Suprapubic skin (tissue), 4 donors: ENCODE measurements around the gene PLXDC2. TPM values are rescaled to one million over a fixed set of nuclear protein-coding genes. Genes with fewer than 3 reads are reported as not detected.

Experiments
- DNase-seq, 2 donors: peaks; one replicate each; pipeline ENCODE4 v3.0.0-alpha.2; 2019; ENCODE audit warnings: low spot score in 2 of 2
- H3K27ac ChIP-seq: fragments of 200-600 bp; sonication (generic); one replicate; pipeline ENCODE4 v1.5.1; 2019
- H3K27me3 ChIP-seq: fragments of 200-600 bp; sonication (generic); one replicate; pipeline ENCODE4 v1.5.1; 2019
- H3K36me3 ChIP-seq: fragments of 200-600 bp; sonication (generic); one replicate; pipeline ENCODE4 v1.5.1; 2019
- H3K4me1 ChIP-seq: fragments of 200-600 bp; sonication (generic); one replicate; pipeline ENCODE4 v1.5.1; 2019
- H3K4me3 ChIP-seq: fragments of 200-600 bp; sonication (generic); one replicate; pipeline ENCODE4 v1.5.1; 2019; ENCODE audit warnings: mild to moderate bottlenecking
- H3K9me3 ChIP-seq: fragments of 200-600 bp; sonication (generic); one replicate; pipeline ENCODE4 v1.5.1; 2019
- EP300 ChIP-seq: sonication (generic); formaldehyde crosslinking; IDR thresholded peaks from one replicate; pipeline ENCODE4 v1.6.1; 2017; ENCODE audit warnings: antibody characterized with exemption
- POLR2A ChIP-seq, 2 donors: fragments of 450-650 bp; IDR thresholded peaks; one replicate each; pipeline ENCODE4 v1.6.1; 2017; ENCODE audit warnings: antibody characterized with exemption in 2 of 2, mild to moderate bottlenecking in 2 of 2, moderate library complexity in 2 of 2
- POLR2AphosphoS5 ChIP-seq, 3 donors: sonication (generic); formaldehyde crosslinking; IDR thresholded peaks; one replicate each; pipeline ENCODE4 v1.6.1; 2017; ENCODE audit warnings: antibody characterized with exemption in 3 of 3
- WGBS: methylation state at CpG from one replicate; pipeline ENCODE4 v1.1.5; 2018; 5-methylcytosine and 5-hydroxymethylcytosine counted together
- total RNA-seq, 4 donors: library from RNA; depleted of rRNA; stranded (reverse); fragments of >200 nt; gene quantifications; one replicate each; pipeline ENCODE4 v1.1.0, GENCODE V29; 2016
- TF ChIP-seq, protein P1 (sequence below), 2 donors: fragments of 200-600 bp in 1 of 2; fragments of 450-650 bp in 1 of 2; sonication (generic) in 1 of 2; IDR thresholded peaks; one replicate each; pipeline ENCODE4 v1.5.1; 2016 to 2019; ENCODE audit warnings: antibody characterized with exemption in 2 of 2, mild to moderate bottlenecking in 1 of 2, moderate library complexity in 1 of 2

PLXDC2 gene
- total RNA-seq, 4 donors from 2014 or later = 93.0 to 97.0 (median 95.0) TPM

DNA sequence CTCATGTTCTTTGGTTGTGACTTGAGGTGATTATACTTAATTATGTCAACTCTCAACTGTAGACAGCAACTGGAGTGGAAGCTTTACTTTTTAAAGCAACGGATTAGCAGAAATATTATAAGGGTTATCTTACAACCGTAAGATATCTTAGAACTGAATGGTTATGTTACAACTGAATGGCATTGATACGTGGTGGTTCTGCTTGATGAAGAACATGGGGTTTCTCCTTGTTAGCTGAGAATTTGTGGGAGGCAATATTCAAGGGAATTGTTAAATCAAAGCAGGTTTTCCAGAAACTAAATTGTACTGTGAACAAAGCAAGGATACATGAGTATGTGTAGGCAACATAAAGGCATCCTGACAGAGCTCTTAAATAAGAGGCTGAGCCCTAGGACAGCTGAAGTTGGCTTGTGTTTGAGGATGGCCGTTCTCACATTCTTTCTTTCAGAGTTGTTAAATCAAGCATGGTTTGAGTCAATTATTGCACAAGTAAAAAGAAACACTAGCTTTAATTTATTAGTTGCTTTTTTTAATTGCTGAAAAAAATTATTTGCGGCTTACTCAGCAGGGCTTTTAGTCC is 350.0 kb downstream of the PLXDC2 start:
- DNase-seq = no peak
- Histone ChIP-seq H3K27me3 (no peaks in the 10 kb centered on the region), H3K9me3 (no peaks in the 10 kb centered on the region), H3K27ac (no peak overlapping the region), H3K4me3 (no peak overlapping the region), H3K4me1 (no peaks in the 10 kb centered on the region), H3K36me3 (no peaks in the 10 kb centered on the region)
- 79% methylated on average over 5 of the region's 5 CpGs for WGBS
- TF ChIP-seq, protein P1, sequence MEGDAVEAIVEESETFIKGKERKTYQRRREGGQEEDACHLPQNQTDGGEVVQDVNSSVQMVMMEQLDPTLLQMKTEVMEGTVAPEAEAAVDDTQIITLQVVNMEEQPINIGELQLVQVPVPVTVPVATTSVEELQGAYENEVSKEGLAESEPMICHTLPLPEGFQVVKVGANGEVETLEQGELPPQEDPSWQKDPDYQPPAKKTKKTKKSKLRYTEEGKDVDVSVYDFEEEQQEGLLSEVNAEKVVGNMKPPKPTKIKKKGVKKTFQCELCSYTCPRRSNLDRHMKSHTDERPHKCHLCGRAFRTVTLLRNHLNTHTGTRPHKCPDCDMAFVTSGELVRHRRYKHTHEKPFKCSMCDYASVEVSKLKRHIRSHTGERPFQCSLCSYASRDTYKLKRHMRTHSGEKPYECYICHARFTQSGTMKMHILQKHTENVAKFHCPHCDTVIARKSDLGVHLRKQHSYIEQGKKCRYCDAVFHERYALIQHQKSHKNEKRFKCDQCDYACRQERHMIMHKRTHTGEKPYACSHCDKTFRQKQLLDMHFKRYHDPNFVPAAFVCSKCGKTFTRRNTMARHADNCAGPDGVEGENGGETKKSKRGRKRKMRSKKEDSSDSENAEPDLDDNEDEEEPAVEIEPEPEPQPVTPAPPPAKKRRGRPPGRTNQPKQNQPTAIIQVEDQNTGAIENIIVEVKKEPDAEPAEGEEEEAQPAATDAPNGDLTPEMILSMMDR (IDR thresholded peaks at IDR 0.05) = no peak
- TF ChIP-seq POLR2A (IDR thresholded peaks at IDR 0.05) = no peak
- no peak for TF ChIP-seq EP300
- no peak for TF ChIP-seq POLR2AphosphoS5 (IDR thresholded peaks at IDR 0.05)

DNA sequence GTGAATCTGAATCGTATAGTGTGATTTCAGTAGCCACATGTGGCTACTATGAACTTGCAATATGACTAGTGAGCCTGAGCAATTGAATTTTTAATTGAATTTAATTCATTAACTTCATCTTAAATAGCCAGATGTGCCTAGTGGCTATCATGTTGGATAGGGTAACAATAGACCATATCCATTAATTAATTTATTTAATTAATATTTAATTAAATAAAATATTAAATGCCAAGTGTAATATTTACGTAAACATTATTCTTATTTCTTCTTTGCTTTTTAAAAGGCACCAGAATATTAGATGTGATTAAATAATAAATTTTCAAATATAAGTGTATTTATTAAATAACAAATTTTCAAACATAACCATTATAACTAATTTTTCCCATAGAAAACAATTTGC is 354.4 kb downstream of the PLXDC2 start:
- H3K4me1 ChIP-seq = no peaks in the 10 kb centered on the region
- no peaks in the 10 kb centered on the region for H3K9me3 ChIP-seq
- no peak overlapping the region for H3K27ac ChIP-seq
- TF ChIP-seq EP300 (no peak), POLR2AphosphoS5 (IDR thresholded peaks at IDR 0.05) (no peak), POLR2A (IDR thresholded peaks at IDR 0.05) (no peak)
- TF ChIP-seq, protein P1 (IDR thresholded peaks at IDR 0.05) = no peak
- H3K4me3 ChIP-seq = no peak overlapping the region
- DNase-seq = no peak
- WGBS = 97% methylated on average over 2 of the region's 2 CpGs
- H3K27me3 ChIP-seq = no peaks in the 10 kb centered on the region
- H3K36me3 ChIP-seq = no peaks in the 10 kb centered on the region

DNA sequence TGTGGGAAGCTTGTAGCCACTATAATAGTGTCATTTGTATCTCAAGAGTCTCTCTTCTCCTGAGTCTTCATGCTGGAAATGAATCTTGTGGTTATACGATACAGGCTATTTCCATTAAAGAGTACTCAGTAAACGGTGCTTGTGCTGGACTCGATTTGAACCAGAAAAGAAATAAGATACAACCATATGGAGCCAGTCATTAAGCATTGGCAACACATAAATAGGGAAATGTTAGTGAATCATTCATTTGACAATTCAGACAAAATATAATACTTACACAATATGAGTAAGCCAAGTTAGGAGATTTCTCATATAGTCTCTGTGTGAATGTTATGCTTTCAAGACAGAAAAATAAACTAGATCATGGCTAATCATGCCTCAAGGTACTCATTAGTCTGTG is 356.8 kb downstream of the PLXDC2 start:
- no peaks in the 10 kb centered on the region for H3K4me1 ChIP-seq
- H3K27me3 ChIP-seq = no peaks in the 10 kb centered on the region
- TF ChIP-seq POLR2AphosphoS5 (IDR thresholded peaks at IDR 0.05) (no peak), POLR2A (IDR thresholded peaks at IDR 0.05) (no peak), EP300 (no peak)
- TF ChIP-seq, protein P1 (IDR thresholded peaks at IDR 0.05) = no peak
- no peak for DNase-seq
- no peak overlapping the region for H3K27ac ChIP-seq
- WGBS = 83% methylated on average over 3 of the region's 3 CpGs
- peaks cover 7% of the 10 kb centered on the region for H3K36me3 ChIP-seq
- no peak overlapping the region for H3K4me3 ChIP-seq
- no peaks in the 10 kb centered on the region for H3K9me3 ChIP-seq

DNA sequence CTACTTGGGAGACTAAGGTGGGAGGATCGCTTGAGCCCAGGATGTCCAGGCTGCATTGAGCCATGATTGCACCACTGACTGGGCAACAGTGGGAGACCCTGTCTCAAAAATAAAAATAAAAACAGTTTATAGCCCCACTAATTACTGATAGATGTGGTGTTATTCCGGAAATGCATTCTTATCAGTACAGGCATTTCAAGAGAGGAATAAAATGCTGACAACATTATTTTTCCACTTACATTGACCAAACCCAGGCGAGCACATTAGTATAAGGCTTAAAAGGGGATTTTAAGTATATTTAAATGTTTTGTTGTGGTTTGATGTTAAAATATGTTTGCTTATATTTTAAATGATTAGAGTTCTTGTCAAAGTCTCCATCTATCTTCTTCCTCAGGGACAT is 359.5 kb downstream of the PLXDC2 start:
- H3K9me3 ChIP-seq = no peaks in the 10 kb centered on the region
- H3K36me3 ChIP-seq = peaks cover 12% of the 10 kb centered on the region
- no peak overlapping the region for H3K4me3 ChIP-seq
- H3K27me3 ChIP-seq = no peaks in the 10 kb centered on the region
- 62% methylated on average over 3 of the region's 3 CpGs for WGBS
- no peak overlapping the region for H3K27ac ChIP-seq
- DNase-seq = no peak
- H3K4me1 ChIP-seq = no peaks in the 10 kb centered on the region
- TF ChIP-seq POLR2AphosphoS5 (IDR thresholded peaks at IDR 0.05) (no peak), EP300 (no peak), POLR2A (IDR thresholded peaks at IDR 0.05) (no peak)
- TF ChIP-seq, protein P1 (IDR thresholded peaks at IDR 0.05) = no peak

DNA sequence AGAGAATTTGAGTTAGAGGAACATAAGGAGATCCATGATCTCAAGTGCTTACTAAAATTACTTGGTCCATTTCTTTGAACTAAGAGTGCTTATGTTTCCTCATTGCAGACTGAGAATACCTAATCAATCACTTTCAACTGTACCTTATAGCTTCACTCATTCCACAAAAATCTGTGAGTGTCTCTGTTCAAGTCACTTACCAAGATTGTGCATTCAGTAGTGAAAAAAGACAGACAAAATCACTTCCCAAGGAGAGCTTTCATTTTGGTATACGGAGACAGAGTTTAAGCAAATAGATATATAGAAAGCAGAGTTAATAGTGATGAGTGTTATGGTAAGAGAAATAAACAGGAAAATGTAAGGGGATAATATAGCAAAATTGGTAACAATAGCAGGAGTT is 364.5 kb downstream of the PLXDC2 start:
- 100% methylated on average over 1 of the region's 1 CpG for WGBS
- Histone ChIP-seq H3K4me1 (no peaks in the 10 kb centered on the region), H3K27me3 (no peaks in the 10 kb centered on the region), H3K9me3 (no peaks in the 10 kb centered on the region), H3K4me3 (no peak overlapping the region), H3K36me3 (peaks cover 18% of the 10 kb centered on the region), H3K27ac (no peak overlapping the region)
- DNase-seq = no peak
- TF ChIP-seq EP300 = no peak
- TF ChIP-seq, protein P1 (IDR thresholded peaks at IDR 0.05) = no peak
- no peak for TF ChIP-seq POLR2AphosphoS5 (IDR thresholded peaks at IDR 0.05)
- no peak for TF ChIP-seq POLR2A (IDR thresholded peaks at IDR 0.05)
